Heart left ventricle (tissue), 13 donors: ENCODE measurements around the gene RRAGC.

Experiments used
- CTCF ChIP-seq, 12 donors: fragments of 200-600 bp; sonication (generic) in 4 of 12; IDR thresholded peaks; one replicate each; pipeline versions ENCODE4 v1.5.0 to v1.8.0; 2018 to 2022; ENCODE audit warnings: antibody characterized with exemption in 12 of 12, mild to moderate bottlenecking in 5 of 12
- POLR2A ChIP-seq, 2 donors: fragments of 450-650 bp; IDR thresholded peaks; one replicate each; pipeline ENCODE4 v1.6.1; 2017; ENCODE audit warnings: antibody characterized with exemption in 2 of 2, mild to moderate bottlenecking in 2 of 2, moderate library complexity in 2 of 2
- donor health status: ischemic (EF 13 %, LVEDD 7.1; RV severe dilation, severe dysfunction).
- donor health status: DM: no; HTN: yes; CAD: no.
- donor health status: DM: no; HTN: no; CAD: no.
- donor health status: ischemic (EF 25% LVEDD 6.9; RV normal size, moderate dysfunction).
- donor health status: ischemic (EF 25% LVEDD 5.7; RV mildly dilated, moderate dysfunction).
- donor health status: ischemic (EF 35%, LVEDD 5.7; RV mildly dilated, moderate dysfunction).
- donor health status: nonischemic (EF 11% LVEDD 7.7; RV severe dilation, severe dysfunction).
- donor health status: DM: yes; HTN: yes; CAD: no.
- donor health status: PGD.
- donor health status: ischemic (EF 29% LVEDD 5.4; RV normal size, mild dysfunction).
- donor health status: nonischemic (EF 23%, LVEDD 6.1; RV moderate dilation, normal function).

- TF ChIP-seq CTCF (IDR thresholded peaks at IDR 0.05), result no peak
- TF ChIP-seq POLR2A (IDR thresholded peaks at IDR 0.05), result no peak
Observed at GRCh38 chr1:38819516-38819915, 40.1 kb downstream of the RRAGC start.
